ENCODE results near the gene OR2T34. TPM values are rescaled to one million over a fixed set of nuclear protein-coding genes. Genes with fewer than 3 reads are reported as not detected.
"Not testable (repeated sequence)": the region's sequence is repeated elsewhere in the genome, so short reads cannot be mapped to it uniquely, and the experiment has no call there.

The OR2T34 gene
- total and polyA plus RNA-seq, 2 of the 4 experiments (the other 2 are of a cell fraction): not detected

DNA sequence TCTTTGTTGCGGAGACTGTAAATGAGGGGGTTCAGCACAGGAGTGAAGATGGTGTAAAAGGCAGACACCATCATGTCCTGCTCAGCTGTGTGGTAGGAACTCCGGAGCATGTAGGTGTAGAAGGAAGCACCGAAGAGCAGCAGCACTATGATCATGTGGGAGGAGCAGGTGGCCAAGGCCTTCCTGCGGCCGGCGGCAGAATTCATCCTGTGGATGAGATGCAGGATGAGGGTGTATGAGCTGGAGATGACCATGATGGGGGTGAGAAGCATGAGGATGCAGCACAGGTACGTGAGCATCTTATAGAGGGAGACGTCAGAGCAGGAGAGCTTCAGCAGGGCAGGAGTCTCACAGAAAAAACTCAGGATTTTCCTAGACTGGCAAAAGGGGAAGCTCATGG lies 701 bp downstream of the OR2T34 start:
- in situ Hi-C loops (cut with MboI; ENCODE audit: low sequenced_read_pairs); H2BK15ac ChIP-seq (ENCODE audit: low read depth, low read length); H2BK120ac ChIP-seq (ENCODE audit: low read depth, low read length); dilution Hi-C loops (cut with HindIII; ENCODE audit: low sequenced_read_pairs, unreplicated experiment); POLR2A ChIA-PET (ENCODE audit: unreplicated experiment); intact Hi-C loops (cut with micrococcal nuclease); H3K4me1 ChIP-seq (ENCODE audit: control insufficient read depth, insufficient read depth, low read length); H2AFZ ChIP-seq (replicated peaks; ENCODE audit: low read length, poor library complexity); H3K56ac ChIP-seq (ENCODE audit: extremely low read depth, insufficient read depth, low read length); H3K27me3 ChIP-seq (ENCODE audit: control insufficient read depth, insufficient read depth, low read length); H3K23ac ChIP-seq (ENCODE audit: low read depth, low read length); H3K9me3 ChIP-seq (ENCODE audit: control insufficient read depth, insufficient read depth, low read length); H2AK9ac ChIP-seq (replicated peaks; ENCODE audit: low read depth, low read length, poor library complexity); H4K5ac ChIP-seq (ENCODE audit: low read depth, low read length); H3K18ac ChIP-seq (ENCODE audit: low read depth, low read length); H2BK20ac ChIP-seq (ENCODE audit: low read depth, low read length); CTCF ChIA-PET; H3K79me1 ChIP-seq (ENCODE audit: low read depth in 1 of 2, low read length in 2 of 2); H2AK5ac ChIP-seq (ENCODE audit: low read depth, low read length); H3K36me3 ChIP-seq (ENCODE audit: control insufficient read depth, insufficient read depth, low read length); H3K9ac ChIP-seq (ENCODE audit: low read depth, low read length); H3K14ac ChIP-seq (replicated peaks; ENCODE audit: low read depth, low read length); H3K4me3 ChIP-seq (ENCODE audit: insufficient read depth, low read depth, low read length); H3K9me1 ChIP-seq (ENCODE audit: insufficient read depth, low read length); H2BK5ac ChIP-seq (ENCODE audit: low read depth, low read length, poor library complexity, severe bottlenecking); ATAC-seq (ENCODE audit: low read depth); H4K8ac ChIP-seq (ENCODE audit: low read depth in 2 of 2, low read length in 2 of 2); DNase-seq; H3K4me2 ChIP-seq (ENCODE audit: low read depth, low read length); BruUV-seq (replicated peaks); H4K20me1 ChIP-seq (ENCODE audit: insufficient read depth, low read length); H4K91ac ChIP-seq (ENCODE audit: insufficient read depth, low read depth, low read length); H3K27ac ChIP-seq (ENCODE audit: insufficient read depth, low read length); H3K4ac ChIP-seq (ENCODE audit: low read depth, low read length): not testable (repeated sequence)
- no CpG with 5 or more reads among the region's 8 CpGs for WGBS, 2 experiments (ENCODE audit: extremely low coverage in 2 of 2, insufficient read length in 1 of 2)

DNA sequence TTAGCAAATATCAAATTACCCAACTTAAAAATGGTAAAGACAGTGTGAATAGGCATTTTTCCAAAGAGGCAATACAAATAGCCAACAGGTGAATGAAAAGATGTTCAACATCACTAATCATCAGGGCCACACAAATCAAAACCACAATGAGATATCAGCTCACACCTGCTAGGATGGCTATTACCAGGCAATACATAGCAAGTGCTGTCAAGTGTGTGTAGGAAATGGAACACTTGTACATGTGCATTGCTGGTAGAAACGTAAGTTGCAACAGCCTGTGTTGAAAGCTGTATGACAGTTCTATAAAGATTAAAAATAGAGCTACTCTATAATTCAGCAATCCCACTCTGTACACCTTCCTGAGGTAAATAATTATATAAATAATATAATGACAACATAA lies 2.5 kb downstream of the OR2T34 start:
- CTCF ChIA-PET; H3K56ac ChIP-seq (ENCODE audit: extremely low read depth, insufficient read depth, low read length); H3K27ac ChIP-seq (ENCODE audit: insufficient read depth, low read length); H3K79me1 ChIP-seq (ENCODE audit: low read depth in 1 of 2, low read length in 2 of 2); H3K18ac ChIP-seq (ENCODE audit: low read depth, low read length); intact Hi-C loops (cut with micrococcal nuclease); BruUV-seq (replicated peaks); H2AK5ac ChIP-seq (ENCODE audit: low read depth, low read length); in situ Hi-C loops (cut with MboI; ENCODE audit: low sequenced_read_pairs); H3K4me1 ChIP-seq (ENCODE audit: control insufficient read depth, insufficient read depth, low read length); POLR2A ChIA-PET (ENCODE audit: unreplicated experiment); DNase-seq; H3K4me2 ChIP-seq (ENCODE audit: low read depth, low read length); H3K4me3 ChIP-seq (ENCODE audit: insufficient read depth, low read depth, low read length); H3K23ac ChIP-seq (ENCODE audit: low read depth, low read length); H3K36me3 ChIP-seq (ENCODE audit: control insufficient read depth, insufficient read depth, low read length); H2BK5ac ChIP-seq (ENCODE audit: low read depth, low read length, poor library complexity, severe bottlenecking); H2BK15ac ChIP-seq (ENCODE audit: low read depth, low read length); H3K9me1 ChIP-seq (ENCODE audit: insufficient read depth, low read length); H4K20me1 ChIP-seq (ENCODE audit: insufficient read depth, low read length); H4K8ac ChIP-seq (ENCODE audit: low read depth in 2 of 2, low read length in 2 of 2); H3K4ac ChIP-seq (ENCODE audit: low read depth, low read length); H3K27me3 ChIP-seq (ENCODE audit: control insufficient read depth, insufficient read depth, low read length); H3K9ac ChIP-seq (ENCODE audit: low read depth, low read length); H2AFZ ChIP-seq (replicated peaks; ENCODE audit: low read length, poor library complexity); H3K14ac ChIP-seq (replicated peaks; ENCODE audit: low read depth, low read length); dilution Hi-C loops (cut with HindIII; ENCODE audit: low sequenced_read_pairs, unreplicated experiment); H4K5ac ChIP-seq (ENCODE audit: low read depth, low read length); H2BK20ac ChIP-seq (ENCODE audit: low read depth, low read length); H4K91ac ChIP-seq (ENCODE audit: insufficient read depth, low read depth, low read length); H3K9me3 ChIP-seq (ENCODE audit: control insufficient read depth, insufficient read depth, low read length); H2AK9ac ChIP-seq (replicated peaks; ENCODE audit: low read depth, low read length, poor library complexity); H2BK120ac ChIP-seq (ENCODE audit: low read depth, low read length); ATAC-seq (ENCODE audit: low read depth): not testable (repeated sequence)
- no CpG with 5 or more reads among the region's 1 CpG for WGBS, 2 experiments (ENCODE audit: extremely low coverage in 2 of 2, insufficient read length in 1 of 2)
